ENCODE data around the gene LGALS3BP. TPM values are rescaled to one million over a fixed set of nuclear protein-coding genes. Genes with fewer than 3 reads are reported as not detected.

Gene LGALS3BP
- total RNA-seq, 1 experiment from 2014 or later, result 389 TPM

DNA sequence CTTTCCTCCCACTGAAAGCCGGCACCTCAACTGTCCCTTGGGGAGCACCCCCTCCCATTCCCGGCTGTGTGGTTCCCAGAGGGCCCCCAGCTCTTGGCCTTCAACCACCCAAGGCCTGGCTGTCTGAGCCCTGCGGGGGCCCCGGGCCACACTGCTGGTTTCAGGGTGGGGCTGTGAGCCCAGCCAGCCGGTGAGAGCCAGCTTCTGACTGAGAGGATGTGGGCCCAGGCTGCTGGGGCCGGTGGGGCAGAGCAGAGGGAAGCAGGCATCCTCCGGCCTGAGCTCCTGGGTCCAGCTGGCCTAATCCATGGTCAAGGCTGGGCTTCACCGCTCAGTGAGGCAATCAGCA is 875 bp upstream of the LGALS3BP start:
- ATAC-seq, result no peak
- DNase-seq (ENCODE audit: low read depth, low spot score), result no peak
- H3K36me3 ChIP-seq (ENCODE audit: control insufficient read depth in 1 of 2, insufficient read depth in 2 of 2, low read length in 2 of 2), result peaks cover 8 to 14% of the 10 kb centered on the region in 2 experiments; a peak in 3 of 4 replicates
- ChIA-PET POLR2A (interaction anchor here (1.5 kb wide), 1 partner anchor 57 kb away, joined by 4 read pairs; no protein-coding TSS in a partner anchor), RAD21 (ENCODE audit: low non-redundant PET in 1 of 2, low total read pairs in 2 of 2, uncharacterized antibody in 2 of 2, unreplicated experiment in 2 of 2) (no interaction called here), CTCF (interaction anchor here (1.7 to 1.9 kb wide), 2 partner anchors 9 to 14 kb away, joined by 5 to 7 read pairs; no protein-coding TSS in a partner anchor)
- no peak overlapping the region for H3K4me3 ChIP-seq (replicated peaks in 1 of 2; ENCODE audit: low read depth in 1 of 2, low read length in 2 of 2)
- no peaks in the 10 kb centered on the region for H4K20me1 ChIP-seq (ENCODE audit: insufficient read depth)
- H3K9ac ChIP-seq (ENCODE audit: low read length), result peak overlapping the region; percentile 80
- TF ChIP-seq, protein P1, sequence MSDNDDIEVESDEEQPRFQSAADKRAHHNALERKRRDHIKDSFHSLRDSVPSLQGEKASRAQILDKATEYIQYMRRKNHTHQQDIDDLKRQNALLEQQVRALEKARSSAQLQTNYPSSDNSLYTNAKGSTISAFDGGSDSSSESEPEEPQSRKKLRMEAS (IDR thresholded peaks at IDR 0.05), result no peak
- TF ChIP-seq, protein P2, sequence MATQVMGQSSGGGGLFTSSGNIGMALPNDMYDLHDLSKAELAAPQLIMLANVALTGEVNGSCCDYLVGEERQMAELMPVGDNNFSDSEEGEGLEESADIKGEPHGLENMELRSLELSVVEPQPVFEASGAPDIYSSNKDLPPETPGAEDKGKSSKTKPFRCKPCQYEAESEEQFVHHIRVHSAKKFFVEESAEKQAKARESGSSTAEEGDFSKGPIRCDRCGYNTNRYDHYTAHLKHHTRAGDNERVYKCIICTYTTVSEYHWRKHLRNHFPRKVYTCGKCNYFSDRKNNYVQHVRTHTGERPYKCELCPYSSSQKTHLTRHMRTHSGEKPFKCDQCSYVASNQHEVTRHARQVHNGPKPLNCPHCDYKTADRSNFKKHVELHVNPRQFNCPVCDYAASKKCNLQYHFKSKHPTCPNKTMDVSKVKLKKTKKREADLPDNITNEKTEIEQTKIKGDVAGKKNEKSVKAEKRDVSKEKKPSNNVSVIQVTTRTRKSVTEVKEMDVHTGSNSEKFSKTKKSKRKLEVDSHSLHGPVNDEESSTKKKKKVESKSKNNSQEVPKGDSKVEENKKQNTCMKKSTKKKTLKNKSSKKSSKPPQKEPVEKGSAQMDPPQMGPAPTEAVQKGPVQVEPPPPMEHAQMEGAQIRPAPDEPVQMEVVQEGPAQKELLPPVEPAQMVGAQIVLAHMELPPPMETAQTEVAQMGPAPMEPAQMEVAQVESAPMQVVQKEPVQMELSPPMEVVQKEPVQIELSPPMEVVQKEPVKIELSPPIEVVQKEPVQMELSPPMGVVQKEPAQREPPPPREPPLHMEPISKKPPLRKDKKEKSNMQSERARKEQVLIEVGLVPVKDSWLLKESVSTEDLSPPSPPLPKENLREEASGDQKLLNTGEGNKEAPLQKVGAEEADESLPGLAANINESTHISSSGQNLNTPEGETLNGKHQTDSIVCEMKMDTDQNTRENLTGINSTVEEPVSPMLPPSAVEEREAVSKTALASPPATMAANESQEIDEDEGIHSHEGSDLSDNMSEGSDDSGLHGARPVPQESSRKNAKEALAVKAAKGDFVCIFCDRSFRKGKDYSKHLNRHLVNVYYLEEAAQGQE (IDR thresholded peaks at IDR 0.05; ENCODE audit: low read depth), result no peak
- TF ChIP-seq EZH2phosphoT487 (IDR thresholded peaks at IDR 0.05; ENCODE audit: borderline replicate concordance), result no peak
- no peak for TF ChIP-seq RAD21 (IDR thresholded peaks at IDR 0.05; ENCODE audit: low read depth)
- TF ChIP-seq, protein P3, sequence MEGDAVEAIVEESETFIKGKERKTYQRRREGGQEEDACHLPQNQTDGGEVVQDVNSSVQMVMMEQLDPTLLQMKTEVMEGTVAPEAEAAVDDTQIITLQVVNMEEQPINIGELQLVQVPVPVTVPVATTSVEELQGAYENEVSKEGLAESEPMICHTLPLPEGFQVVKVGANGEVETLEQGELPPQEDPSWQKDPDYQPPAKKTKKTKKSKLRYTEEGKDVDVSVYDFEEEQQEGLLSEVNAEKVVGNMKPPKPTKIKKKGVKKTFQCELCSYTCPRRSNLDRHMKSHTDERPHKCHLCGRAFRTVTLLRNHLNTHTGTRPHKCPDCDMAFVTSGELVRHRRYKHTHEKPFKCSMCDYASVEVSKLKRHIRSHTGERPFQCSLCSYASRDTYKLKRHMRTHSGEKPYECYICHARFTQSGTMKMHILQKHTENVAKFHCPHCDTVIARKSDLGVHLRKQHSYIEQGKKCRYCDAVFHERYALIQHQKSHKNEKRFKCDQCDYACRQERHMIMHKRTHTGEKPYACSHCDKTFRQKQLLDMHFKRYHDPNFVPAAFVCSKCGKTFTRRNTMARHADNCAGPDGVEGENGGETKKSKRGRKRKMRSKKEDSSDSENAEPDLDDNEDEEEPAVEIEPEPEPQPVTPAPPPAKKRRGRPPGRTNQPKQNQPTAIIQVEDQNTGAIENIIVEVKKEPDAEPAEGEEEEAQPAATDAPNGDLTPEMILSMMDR (IDR thresholded peaks at IDR 0.05 in 2 of 3, conservative IDR thresholded peaks at IDR 0.05 in 1 of 3; ENCODE audit: borderline replicate concordance in 1 of 3, insufficient read depth in 1 of 3, low read depth in 2 of 3, low read length in 2 of 3), result no peak
- no peak for TF ChIP-seq ELF1 (IDR thresholded peaks at IDR 0.05; ENCODE audit: borderline replicate concordance, low read depth)
- no peak for TF ChIP-seq SRF (IDR thresholded peaks at IDR 0.05; ENCODE audit: low read depth)
- H3K27ac ChIP-seq (ENCODE audit: low read depth, low read length), result peak overlapping the region; percentile 66
- H3K4me1 ChIP-seq (ENCODE audit: control insufficient read depth in 1 of 2, insufficient read depth in 2 of 2, low read length in 2 of 2), result peaks cover 32 to 47% of the 10 kb centered on the region in 2 experiments
- no peaks in the 10 kb centered on the region for H3K9me3 ChIP-seq (ENCODE audit: control insufficient read depth in 1 of 2, insufficient read depth in 1 of 2, low read depth in 1 of 2, low read length in 2 of 2)
- H3K4me2 ChIP-seq (ENCODE audit: low read length), result peak overlapping the region; percentile 95
- H3K27me3 ChIP-seq (ENCODE audit: insufficient read depth, low read length), result no peaks in the 10 kb centered on the region
- BruUV-seq (replicated peaks), result no TSS peak
- peaks cover 31% of the 10 kb centered on the region for H3K79me2 ChIP-seq (ENCODE audit: insufficient read depth, low read length)
- intact Hi-C loops (cut with micrococcal nuclease), result no loop called here
- no peak overlapping the region for H2AFZ ChIP-seq (ENCODE audit: low read depth, low read length, poor library complexity, severe bottlenecking)
- no peaks in the 10 kb centered on the region for H3K9me2 ChIP-seq (ENCODE audit: insufficient read depth)
